CD14-positive monocyte (primary cell): ENCODE measurements around the gene LACTB. TPM values are rescaled to one million over a fixed set of nuclear protein-coding genes. Genes with fewer than 3 reads are reported as not detected.

Experiments used
- DNase-seq, 3 donors: peaks; one replicate each; pipeline ENCODE4 v3.0.0-alpha.2; 2011 to 2022
- H2AFZ ChIP-seq: 2 replicates; pipeline ENCODE4 v1.6.0; 2012; ENCODE audit warnings: mild to moderate bottlenecking, low read depth, low read length, inconsistent platforms; ENCODE audit not compliant: insufficient read depth, poor library complexity, severe bottlenecking
- H3K27ac ChIP-seq, 2 donors: 1 replicate in 1 of 2; 2 replicates in 1 of 2; pipeline ENCODE4 v1.5.1; 2012 to 2013; ENCODE audit warnings: low read length in 2 of 2, control low read depth in 1 of 2, inconsistent platforms in 1 of 2, low read depth in 1 of 2, mild to moderate bottlenecking in 1 of 2
- H3K27me3 ChIP-seq, 2 donors: one replicate each; pipeline versions ENCODE4 v1.6.0 to v1.6.1; 2011 to 2013; ENCODE audit warnings: low read length in 2 of 2; ENCODE audit not compliant: control insufficient read depth in 2 of 2, insufficient read depth in 2 of 2
- H3K36me3 ChIP-seq, 2 donors: replicated peaks in 1 of 2; 1 replicate in 1 of 2; 2 replicates in 1 of 2; pipeline versions ENCODE4 v1.5.1 to v1.6.1; 2012 to 2013; ENCODE audit warnings: low read length in 2 of 2, control low read depth in 1 of 2, inconsistent platforms in 1 of 2, mild to moderate bottlenecking in 1 of 2; ENCODE audit not compliant: insufficient read depth in 2 of 2, control insufficient read depth in 1 of 2
- H3K4me1 ChIP-seq, 2 donors: 1 replicate in 1 of 2; 2 replicates in 1 of 2; pipeline versions ENCODE4 v1.5.1 to v1.6.1; 2012 to 2013; ENCODE audit warnings: low read length in 2 of 2, control low read depth in 1 of 2, inconsistent platforms in 1 of 2, mild to moderate bottlenecking in 1 of 2, moderate library complexity in 1 of 2; ENCODE audit not compliant: insufficient read depth in 2 of 2, control insufficient read depth in 1 of 2
- H3K4me2 ChIP-seq: replicated peaks from 2 replicates; pipeline ENCODE3; 2012; ENCODE audit warnings: low read length, moderate library complexity, mild to moderate bottlenecking; ENCODE audit not compliant: poor library complexity, severe bottlenecking; ENCODE audit errors: extremely low read depth
- H3K4me3 ChIP-seq, 3 experiments: fragments of 200-600 bp in 1 of 3; sonication (generic) in 1 of 3; replicated peaks in 1 of 3; 1 replicate in 2 of 3; 2 replicates in 1 of 3; pipeline ENCODE4 v1.5.1; 2011 to 2013; ENCODE audit warnings: low read length in 3 of 3, mild to moderate bottlenecking in 3 of 3, control low read depth in 2 of 3, low read depth in 2 of 3, inconsistent platforms in 1 of 3, moderate library complexity in 1 of 3
- H3K79me2 ChIP-seq: 2 replicates; pipeline ENCODE4 v1.6.0; 2012; ENCODE audit warnings: mild to moderate bottlenecking, control low read depth, inconsistent platforms, low read length, moderate library complexity; ENCODE audit not compliant: insufficient read depth
- H3K9ac ChIP-seq: 2 replicates; pipeline ENCODE4 v1.6.0; 2017; ENCODE audit warnings: low read length, mild to moderate bottlenecking; ENCODE audit not compliant: insufficient read depth, poor library complexity, severe bottlenecking
- H3K9me3 ChIP-seq, 2 donors: replicated peaks in 1 of 2; 1 replicate in 1 of 2; 2 replicates in 1 of 2; pipeline versions ENCODE4 v1.5.1 to v1.6.1; 2012 to 2013; ENCODE audit warnings: low read length in 2 of 2, control low read depth in 1 of 2; ENCODE audit not compliant: control insufficient read depth in 1 of 2, insufficient read depth in 1 of 2
- H4K20me1 ChIP-seq: 2 replicates; pipeline ENCODE4 v1.6.0; 2012; ENCODE audit warnings: mild to moderate bottlenecking, low read length, control low read depth, moderate library complexity; ENCODE audit not compliant: insufficient read depth
- H3K27ac Mint-ChIP-seq, 7 donors: one replicate each; pipeline ENCODE4 v1.8.0; 2020; ENCODE audit warnings: mild to moderate bottlenecking in 7 of 7, mixed read lengths in 7 of 7, moderate library complexity in 6 of 7, inconsistent platforms in 2 of 7
- H3K27me3 Mint-ChIP-seq, 3 donors: one replicate each; pipeline ENCODE4 v1.8.0; 2021 to 2022; ENCODE audit warnings: low read depth in 3 of 3, mild to moderate bottlenecking in 3 of 3, mixed read lengths in 3 of 3, moderate library complexity in 3 of 3, inconsistent platforms in 1 of 3
- H3K36me3 Mint-ChIP-seq, 2 donors: one replicate each; pipeline ENCODE4 v1.8.0; 2020; ENCODE audit warnings: mixed read lengths in 2 of 2, inconsistent platforms in 1 of 2, mild to moderate bottlenecking in 1 of 2
- H3K4me1 Mint-ChIP-seq: one replicate; pipeline ENCODE4 v1.8.0; 2020; ENCODE audit warnings: mild to moderate bottlenecking, mixed read lengths
- H3K4me3 Mint-ChIP-seq, 2 donors: one replicate each; pipeline ENCODE4 v1.8.0; 2020; ENCODE audit warnings: mild to moderate bottlenecking in 2 of 2, mixed read lengths in 2 of 2, moderate library complexity in 1 of 2
- H3K9me3 Mint-ChIP-seq, 7 donors: one replicate each; pipeline ENCODE4 v1.8.0; 2020 to 2022; ENCODE audit warnings: mixed read lengths in 7 of 7, mild to moderate bottlenecking in 6 of 7, moderate library complexity in 6 of 7, inconsistent platforms in 2 of 7
- CTCF ChIP-seq: fragments of 200-600 bp; IDR thresholded peaks from one replicate; pipeline ENCODE4 v1.8.0; 2022; ENCODE audit warnings: antibody characterized with exemption, mild to moderate bottlenecking
- WGBS: methylation state at CpG from one replicate; pipeline ENCODE4 v1.1.5; 2013; ENCODE audit warnings: missing lambda C conversion rate; ENCODE audit not compliant: insufficient coverage; 5-methylcytosine and 5-hydroxymethylcytosine counted together
- intact Hi-C, 2 donors: fragments of 100-400 bp; cut with micrococcal nuclease; formaldehyde crosslinking; loops; one replicate each; pipeline versions ENCODE4 v1.15.0 to v1.15.1; 2023
- polyA plus RNA-seq, 3 donors: library from polyadenylated mRNA; depleted of rRNA in 1 of 3; unstranded in 2 of 3; stranded (reverse) in 1 of 3; fragments of 300-500 nt in 2 of 3; fragments of >200 nt in 1 of 3; fragmentation: Illumina TruSeq in 2 of 3; gene quantifications; 1 replicate in 2 of 3; 2 replicates in 1 of 3; pipeline ENCODE4 v1.2.3, GENCODE V29; 2012 to 2021

Gene LACTB
- polyA plus RNA-seq, 3 donors: 18.5 to 59.3 (median 40.4) TPM

- 0% methylated on average over 3 of the region's 3 CpGs for WGBS
- H3K36me3 ChIP-seq: peaks cover 30 to 44% of the 10 kb centered on the region in 2 donors
- peaks cover 42% of the 10 kb centered on the region for H3K79me2 ChIP-seq
- DNase-seq: peak; percentile 90 to 95 (median 93)
- TF ChIP-seq CTCF: no peak
- H3K9me3 ChIP-seq: no peaks in the 10 kb centered on the region
- Mint-ChIP-seq H3K4me1 (peaks cover 28% of the 10 kb centered on the region), H3K27me3 (no peaks in the 10 kb centered on the region), H3K4me3 (peak overlapping the region in 1 of 2 donors; percentile 63), H3K27ac (peak overlapping the region; percentile 96 to 99 (median 98)), H3K36me3 (peaks cover 43 to 52% of the 10 kb centered on the region in 2 donors), H3K9me3 (peaks cover 0 to 3% (median 0%) of the 10 kb centered on the region in 7 donors)
- intact Hi-C loops: loop anchor here in 1 of 2 donors (5.0 kb wide), 1 partner anchor 51 kb away; the partner anchor contains the start of gene RAB8B
- H3K27me3 ChIP-seq: no peaks in the 10 kb centered on the region
- H3K4me3 ChIP-seq: peak overlapping the region in 1 of 3 experiments; percentile 22
- H3K4me1 ChIP-seq: peaks cover 21 to 27% of the 10 kb centered on the region in 2 donors
- H3K27ac ChIP-seq: peak overlapping the region; percentile 99 to 100
- peak overlapping the region; percentile 75 for H3K9ac ChIP-seq
- H3K4me2 ChIP-seq: peak overlapping the region; percentile 28
- H4K20me1 ChIP-seq: peaks cover 23% of the 10 kb centered on the region
- H2AFZ ChIP-seq: peak overlapping the region; percentile 55
These were observed 14.1 kb downstream of the LACTB start for GRCh38 chr15:63135804-63136203.

- Mint-ChIP-seq H3K27me3 (no peaks in the 10 kb centered on the region), H3K4me1 (peaks cover 28% of the 10 kb centered on the region), H3K9me3 (peaks cover 0 to 3% (median 0%) of the 10 kb centered on the region in 7 donors), H3K27ac (peak overlapping the region; percentile 96 to 99 (median 98)), H3K36me3 (peaks cover 48 to 58% of the 10 kb centered on the region in 2 donors), H3K4me3 (no peak overlapping the region)
- H3K9me3 ChIP-seq: no peaks in the 10 kb centered on the region
- no peak for TF ChIP-seq CTCF
- no peak overlapping the region for H3K9ac ChIP-seq
- peak overlapping the region in 1 of 2 donors; percentile 99 for H3K27ac ChIP-seq
- H3K27me3 ChIP-seq: no peaks in the 10 kb centered on the region
- peaks cover 20% of the 10 kb centered on the region for H4K20me1 ChIP-seq
- WGBS: no CpG with 5 or more reads among the region's 2 CpGs
- peaks cover 38% of the 10 kb centered on the region for H3K79me2 ChIP-seq
- H3K4me1 ChIP-seq: peaks cover 21 to 27% of the 10 kb centered on the region in 2 donors
- H3K4me3 ChIP-seq: no peak overlapping the region
- peaks cover 30 to 44% of the 10 kb centered on the region in 2 donors for H3K36me3 ChIP-seq
- DNase-seq: no peak
- no peak overlapping the region for H2AFZ ChIP-seq
- no peak overlapping the region for H3K4me2 ChIP-seq
- intact Hi-C loops: loop anchor here in 1 of 2 donors (5.0 kb wide), 1 partner anchor 51 kb away; the partner anchor contains the start of gene RAB8B
These were observed 15.1 kb downstream of the LACTB start for GRCh38 chr15:63136742-63137141.
